PC-9 (cell line): Measurements from ENCODE around the gene PPIL4.
"Not testable (repeated sequence)": the region's sequence is repeated elsewhere in the genome, so short reads cannot be mapped to it uniquely, and the experiment has no call there.

Experiments used
- EZH2 ChIP-seq: fragments of 200-600 bp; sonication (generic); IDR thresholded peaks from 2 replicates; pipeline ENCODE4 v1.8.0; 2017; ENCODE audit warnings: antibody characterized with exemption, low read depth
- TF ChIP-seq, protein P1 (sequence below): fragments of 200-600 bp; sonication (generic); conservative IDR thresholded peaks from 2 replicates; pipeline ENCODE4 v1.6.1; 2017; ENCODE audit warnings: mixed run types, antibody characterized with exemption, mild to moderate bottlenecking, moderate library complexity

GRCh38 chr6:149496597-149496996 is 49.2 kb downstream of the PPIL4 start:
- TF ChIP-seq, protein P1, sequence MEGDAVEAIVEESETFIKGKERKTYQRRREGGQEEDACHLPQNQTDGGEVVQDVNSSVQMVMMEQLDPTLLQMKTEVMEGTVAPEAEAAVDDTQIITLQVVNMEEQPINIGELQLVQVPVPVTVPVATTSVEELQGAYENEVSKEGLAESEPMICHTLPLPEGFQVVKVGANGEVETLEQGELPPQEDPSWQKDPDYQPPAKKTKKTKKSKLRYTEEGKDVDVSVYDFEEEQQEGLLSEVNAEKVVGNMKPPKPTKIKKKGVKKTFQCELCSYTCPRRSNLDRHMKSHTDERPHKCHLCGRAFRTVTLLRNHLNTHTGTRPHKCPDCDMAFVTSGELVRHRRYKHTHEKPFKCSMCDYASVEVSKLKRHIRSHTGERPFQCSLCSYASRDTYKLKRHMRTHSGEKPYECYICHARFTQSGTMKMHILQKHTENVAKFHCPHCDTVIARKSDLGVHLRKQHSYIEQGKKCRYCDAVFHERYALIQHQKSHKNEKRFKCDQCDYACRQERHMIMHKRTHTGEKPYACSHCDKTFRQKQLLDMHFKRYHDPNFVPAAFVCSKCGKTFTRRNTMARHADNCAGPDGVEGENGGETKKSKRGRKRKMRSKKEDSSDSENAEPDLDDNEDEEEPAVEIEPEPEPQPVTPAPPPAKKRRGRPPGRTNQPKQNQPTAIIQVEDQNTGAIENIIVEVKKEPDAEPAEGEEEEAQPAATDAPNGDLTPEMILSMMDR = not testable (repeated sequence)
- not testable (repeated sequence) for TF ChIP-seq EZH2
